Stomach (tissue), 9 donors: Measurements from ENCODE around the gene ZNF609. TPM values are rescaled to one million over a fixed set of nuclear protein-coding genes. Genes with fewer than 3 reads are reported as not detected.
A peak's percentile ranks its signal among the peaks of the same experiment; 100 is the strongest.

Experiments used
- DNase-seq, 2 donors: peaks; one replicate each; pipeline versions ENCODE4 v3.0.0 to v3.0.0-alpha.2; 2013 to 2019
- H3K27ac ChIP-seq, 5 donors: fragments of 200-600 bp in 4 of 5; sonication (generic) in 4 of 5; one replicate each; pipeline ENCODE4 v1.5.1; 2013 to 2019; ENCODE audit warnings: mild to moderate bottlenecking in 1 of 5, moderate library complexity in 1 of 5
- H3K27me3 ChIP-seq, 3 donors: fragments of 200-600 bp; sonication (generic); one replicate each; pipeline ENCODE4 v1.5.1; 2017 to 2019; ENCODE audit warnings: mixed run types in 1 of 3
- H3K36me3 ChIP-seq, 4 donors: fragments of 200-600 bp; sonication (generic); 1 replicate in 3 of 4; 2 replicates in 1 of 4; pipeline ENCODE4 v1.5.1; 2016 to 2019
- H3K4me1 ChIP-seq, 4 donors: fragments of 200-600 bp; sonication (generic); one replicate each; pipeline ENCODE4 v1.5.1; 2016 to 2019
- H3K4me3 ChIP-seq, 4 donors: fragments of 200-600 bp; sonication (generic) in 3 of 4; one replicate each; pipeline ENCODE4 v1.5.1; 2016 to 2019; ENCODE audit warnings: mild to moderate bottlenecking in 1 of 4
- H3K9me3 ChIP-seq, 4 donors: fragments of 200-600 bp; sonication (generic); one replicate each; pipeline ENCODE4 v1.5.1; 2016 to 2019
- CTCF ChIP-seq, 7 experiments: fragments of 450-650 bp in 4 of 7; fragments of 200-600 bp in 3 of 7; sonication (generic) in 3 of 7; IDR thresholded peaks; one replicate each; pipeline ENCODE4 v1.5.1; 2016 to 2019; ENCODE audit warnings: antibody characterized with exemption in 7 of 7, control low read depth in 2 of 7, mild to moderate bottlenecking in 1 of 7
- EP300 ChIP-seq: sonication (generic); formaldehyde crosslinking; IDR thresholded peaks from one replicate; pipeline ENCODE4 v1.6.1; 2017; ENCODE audit warnings: antibody characterized with exemption
- POLR2A ChIP-seq, 4 donors: fragments of 450-650 bp; IDR thresholded peaks; one replicate each; pipeline ENCODE4 v1.6.1; 2016; ENCODE audit warnings: antibody characterized with exemption in 4 of 4, control low read depth in 2 of 4, mild to moderate bottlenecking in 1 of 4, moderate library complexity in 1 of 4
- POLR2AphosphoS5 ChIP-seq, 3 donors: sonication (generic); formaldehyde crosslinking; IDR thresholded peaks; one replicate each; pipeline ENCODE4 v1.6.1; 2016; ENCODE audit warnings: antibody characterized with exemption in 3 of 3
- WGBS, 5 donors: extraction: QIAGEN DNeasy Blood & Tissue Kit in 3 of 5; methylation state at CpG; one replicate each; pipeline versions ENCODE4 v1.1.5 to v1.1.7; 2013 to 2018; 5-methylcytosine and 5-hydroxymethylcytosine counted together
- intact Hi-C: fragments of 100-400 bp; cut with DNase I; formaldehyde crosslinking; loops from one replicate; pipeline ENCODE4 v1.15.1; 2023; ENCODE audit warnings: low total_unique reads
- polyA plus RNA-seq, 3 donors: library from polyadenylated mRNA; stranded (reverse); fragments of 200-250 nt; gene quantifications; one replicate each; pipeline ENCODE4 v1.2.3, GENCODE V29; 2013
- total RNA-seq, 5 donors: library from RNA; depleted of rRNA; stranded (reverse); fragments of >200 nt; gene quantifications; one replicate each; pipeline versions ENCODE4 v1.1.0 to v1.2.3, GENCODE V29; 2014 to 2016
- donor health status: healthy with polysubstance abuse.
- donor health status: Bipolar disorder and iron deficiency.
- donor health status: healthy.

ZNF609 gene
- total and polyA plus RNA-seq, 8 donors = 2.7 to 64.7 (median 27.0) TPM

GRCh38 chr15:64702816-64703631 lies 242.6 kb downstream of the ZNF609 start:
- Histone ChIP-seq H3K4me1 (peaks cover 40 to 55% (median 53%) of the 10 kb centered on the region in 4 donors), H3K4me3 (peak overlapping the region; percentile 89 to 95 (median 92)), H3K36me3 (no peaks in the 10 kb centered on the region), H3K27me3 (no peaks in the 10 kb centered on the region), H3K27ac (peak overlapping the region; percentile 88 to 93 (median 92)), H3K9me3 (no peaks in the 10 kb centered on the region)
- intact Hi-C loops = no loop called here
- 0 to 2% (median 0%) methylated on average over 28 to 62 of the region's 62 CpGs for WGBS, 5 donors
- TF ChIP-seq POLR2AphosphoS5 (IDR thresholded peaks at IDR 0.05) (peak; percentile 81 to 97 (median 90)), POLR2A (IDR thresholded peaks at IDR 0.05) (peak in 1 of 4 donors; percentile 51), EP300 (no peak), CTCF (IDR thresholded peaks at IDR 0.05) (no peak)
- DNase-seq = peak; percentile 98 to 99

- H3K27ac ChIP-seq = peak overlapping the region; percentile 88 to 93 (median 92)
- intact Hi-C loops = no loop called here
- H3K4me1 ChIP-seq = peaks cover 34 to 50% (median 47%) of the 10 kb centered on the region in 4 donors
- H3K9me3 ChIP-seq = no peaks in the 10 kb centered on the region
- no peaks in the 10 kb centered on the region for H3K27me3 ChIP-seq
- peak overlapping the region; percentile 89 to 95 (median 92) for H3K4me3 ChIP-seq
- no peak for DNase-seq
- WGBS, 5 donors = 34 to 49% (median 36%) methylated on average over 7 of the region's 7 CpGs
- no peaks in the 10 kb centered on the region for H3K36me3 ChIP-seq
- no peak for TF ChIP-seq EP300
These were observed 243.2 kb downstream of the ZNF609 start for GRCh38 chr15:64703632-64703959.

- DNase-seq = no peak
- intact Hi-C loops = no loop called here
- Histone ChIP-seq H3K9me3 (no peaks in the 10 kb centered on the region), H3K27ac (no peak overlapping the region), H3K27me3 (no peaks in the 10 kb centered on the region), H3K36me3 (no peaks in the 10 kb centered on the region), H3K4me1 (peaks cover 20 to 35% (median 34%) of the 10 kb centered on the region in 4 donors), H3K4me3 (no peak overlapping the region)
- no peak for TF ChIP-seq EP300
- TF ChIP-seq POLR2AphosphoS5 (IDR thresholded peaks at IDR 0.05) = no peak
- no peak for TF ChIP-seq CTCF (IDR thresholded peaks at IDR 0.05)
- no peak for TF ChIP-seq POLR2A (IDR thresholded peaks at IDR 0.05)
- WGBS, 5 donors = 75 to 85% (median 83%) methylated on average over 3 of the region's 3 CpGs
These were observed 244.6 kb downstream of the ZNF609 start for GRCh38 chr15:64705006-64705405.

DNA sequence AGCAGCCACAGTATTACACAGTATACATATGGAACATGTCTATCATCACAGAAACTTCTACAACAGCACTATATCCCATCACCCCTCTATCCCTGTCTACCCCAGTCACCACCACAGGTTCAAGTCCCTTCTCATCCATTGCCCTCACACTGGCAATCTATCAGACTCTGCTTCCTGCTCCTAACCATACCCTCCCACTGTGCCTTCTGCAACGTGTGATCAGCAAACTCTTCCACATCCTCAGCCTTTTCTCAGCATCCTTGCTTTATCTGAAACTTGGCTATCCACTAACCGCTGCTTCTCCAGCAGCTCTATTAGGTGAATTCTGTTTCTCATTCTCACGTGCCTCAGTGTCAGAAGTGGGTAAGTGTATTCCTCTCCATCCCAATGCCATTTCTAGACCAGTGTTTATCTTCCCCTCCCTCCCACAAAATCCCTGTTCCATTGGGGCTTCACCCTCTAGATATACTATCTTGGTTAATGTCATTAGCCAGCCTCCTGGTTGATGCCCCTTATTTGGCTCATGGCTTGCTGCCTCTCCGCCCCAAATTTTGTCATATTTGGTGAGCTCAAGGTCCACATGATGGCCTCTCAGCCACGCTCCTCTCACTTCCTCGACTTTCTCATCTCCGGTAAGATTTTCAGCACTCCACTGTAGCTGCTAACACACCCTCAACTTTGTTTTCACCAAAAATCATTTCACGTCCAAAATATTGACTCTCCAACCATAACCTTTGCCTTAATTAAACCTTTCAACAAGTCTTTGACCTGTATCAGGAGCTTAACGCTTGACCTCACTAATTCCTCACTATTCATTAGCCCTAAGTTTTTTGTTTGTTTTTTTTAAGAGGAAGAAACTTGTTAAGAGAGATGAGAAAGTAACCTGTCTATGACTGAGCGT lies 245.9 kb downstream of the ZNF609 start:
- 72 to 87% (median 83%) methylated on average over 10 of the region's 10 CpGs for WGBS, 5 donors
- no peaks in the 10 kb centered on the region for H3K9me3 ChIP-seq
- peaks cover 8 to 23% (median 21%) of the 10 kb centered on the region in 4 donors for H3K4me1 ChIP-seq
- no peaks in the 10 kb centered on the region for H3K36me3 ChIP-seq
- H3K4me3 ChIP-seq = no peak overlapping the region
- H3K27ac ChIP-seq = no peak overlapping the region
- H3K27me3 ChIP-seq = no peaks in the 10 kb centered on the region
- intact Hi-C loops = no loop called here
- no peak for TF ChIP-seq POLR2AphosphoS5 (IDR thresholded peaks at IDR 0.05)
- TF ChIP-seq EP300 = no peak
- no peak for TF ChIP-seq CTCF (IDR thresholded peaks at IDR 0.05)
- no peak for TF ChIP-seq POLR2A (IDR thresholded peaks at IDR 0.05)
- no peak for DNase-seq
